WI38 (cell line): ENCODE measurements around the gene ODC1.

ENCODE experiments used
- H3K4me3 ChIP-seq: 2 replicates; pipeline ENCODE4 v1.5.1; 2011; ENCODE audit warnings: low read depth, mild to moderate bottlenecking, control low read depth, low read length
- TF ChIP-seq, protein P1 (sequence below): IDR thresholded peaks from 2 replicates; pipeline ENCODE4 v1.5.1; 2012; ENCODE audit warnings: low read depth, mild to moderate bottlenecking, control low read depth, low read length

The ODC1 gene

GRCh38 chr2:10397297-10397875 is 50.7 kb downstream of the ODC1 start:
- H3K4me3 ChIP-seq: no peak overlapping the region
- TF ChIP-seq, protein P1, sequence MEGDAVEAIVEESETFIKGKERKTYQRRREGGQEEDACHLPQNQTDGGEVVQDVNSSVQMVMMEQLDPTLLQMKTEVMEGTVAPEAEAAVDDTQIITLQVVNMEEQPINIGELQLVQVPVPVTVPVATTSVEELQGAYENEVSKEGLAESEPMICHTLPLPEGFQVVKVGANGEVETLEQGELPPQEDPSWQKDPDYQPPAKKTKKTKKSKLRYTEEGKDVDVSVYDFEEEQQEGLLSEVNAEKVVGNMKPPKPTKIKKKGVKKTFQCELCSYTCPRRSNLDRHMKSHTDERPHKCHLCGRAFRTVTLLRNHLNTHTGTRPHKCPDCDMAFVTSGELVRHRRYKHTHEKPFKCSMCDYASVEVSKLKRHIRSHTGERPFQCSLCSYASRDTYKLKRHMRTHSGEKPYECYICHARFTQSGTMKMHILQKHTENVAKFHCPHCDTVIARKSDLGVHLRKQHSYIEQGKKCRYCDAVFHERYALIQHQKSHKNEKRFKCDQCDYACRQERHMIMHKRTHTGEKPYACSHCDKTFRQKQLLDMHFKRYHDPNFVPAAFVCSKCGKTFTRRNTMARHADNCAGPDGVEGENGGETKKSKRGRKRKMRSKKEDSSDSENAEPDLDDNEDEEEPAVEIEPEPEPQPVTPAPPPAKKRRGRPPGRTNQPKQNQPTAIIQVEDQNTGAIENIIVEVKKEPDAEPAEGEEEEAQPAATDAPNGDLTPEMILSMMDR: no peak

DNA sequence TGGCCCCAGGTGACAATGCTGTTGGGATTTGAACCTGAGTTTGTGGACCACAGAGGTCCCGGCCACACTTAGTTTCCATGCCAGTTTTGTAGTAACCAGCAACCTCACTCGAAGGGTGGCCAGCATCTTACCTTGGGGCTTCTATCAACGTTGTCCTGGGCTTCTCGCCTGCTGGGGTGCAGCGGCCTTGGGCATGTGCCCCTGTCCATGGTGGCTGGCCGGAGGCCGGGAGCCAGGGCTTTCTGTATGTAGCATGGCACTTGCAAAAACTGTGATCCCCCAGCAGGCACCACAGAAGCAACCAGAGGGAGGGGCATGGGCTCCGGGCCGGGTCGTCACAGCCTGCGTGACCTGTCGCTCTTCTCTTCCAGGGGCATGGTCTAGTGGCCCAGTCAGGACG is 51.7 kb downstream of the ODC1 start:
- TF ChIP-seq, protein P1: no peak

DNA sequence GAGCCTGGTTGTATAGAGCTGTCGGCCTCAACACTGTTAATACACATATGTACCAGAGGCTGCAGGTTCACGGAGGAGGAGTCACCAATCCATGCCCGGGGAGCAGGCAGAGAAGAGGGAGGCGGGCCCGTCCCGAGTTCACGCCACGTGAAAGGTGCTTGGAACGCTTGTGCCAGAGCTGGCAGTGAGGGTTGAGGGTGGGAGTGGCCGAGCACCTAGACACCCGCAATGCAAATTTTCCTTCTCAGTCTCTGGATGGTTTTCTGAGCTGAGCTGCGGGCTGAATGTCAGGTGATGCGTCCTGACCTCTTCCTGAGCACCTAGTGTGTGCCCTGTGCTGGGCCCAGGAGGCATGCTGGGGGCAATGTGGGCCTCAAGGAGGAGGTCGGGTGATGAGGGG is 52.2 kb downstream of the ODC1 start:
- no peak overlapping the region for H3K4me3 ChIP-seq
- TF ChIP-seq, protein P1: no peak

More for the DNA sequence above, 51.7 kb downstream of the ODC1 start:
- no peak overlapping the region for H3K4me3 ChIP-seq

DNA sequence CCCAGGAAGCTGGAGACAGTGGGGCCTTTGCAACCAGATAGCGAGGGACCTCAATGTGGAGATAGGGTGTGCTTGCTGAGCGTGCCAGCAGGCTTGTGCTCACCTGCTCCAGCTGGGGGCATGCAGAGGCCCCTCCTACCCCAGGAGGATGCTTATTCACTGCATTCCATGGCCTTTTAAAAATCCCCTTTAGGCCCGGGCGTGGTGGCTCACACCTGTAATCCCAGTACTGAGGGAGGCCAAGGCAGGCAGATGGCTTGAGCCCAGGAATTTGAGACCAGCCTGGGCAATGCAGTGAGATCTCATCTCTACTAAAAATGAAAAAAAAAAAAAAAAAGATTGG is 54.5 kb downstream of the ODC1 start:
- H3K4me3 ChIP-seq: no peak overlapping the region
- TF ChIP-seq, protein P1: no peak

DNA sequence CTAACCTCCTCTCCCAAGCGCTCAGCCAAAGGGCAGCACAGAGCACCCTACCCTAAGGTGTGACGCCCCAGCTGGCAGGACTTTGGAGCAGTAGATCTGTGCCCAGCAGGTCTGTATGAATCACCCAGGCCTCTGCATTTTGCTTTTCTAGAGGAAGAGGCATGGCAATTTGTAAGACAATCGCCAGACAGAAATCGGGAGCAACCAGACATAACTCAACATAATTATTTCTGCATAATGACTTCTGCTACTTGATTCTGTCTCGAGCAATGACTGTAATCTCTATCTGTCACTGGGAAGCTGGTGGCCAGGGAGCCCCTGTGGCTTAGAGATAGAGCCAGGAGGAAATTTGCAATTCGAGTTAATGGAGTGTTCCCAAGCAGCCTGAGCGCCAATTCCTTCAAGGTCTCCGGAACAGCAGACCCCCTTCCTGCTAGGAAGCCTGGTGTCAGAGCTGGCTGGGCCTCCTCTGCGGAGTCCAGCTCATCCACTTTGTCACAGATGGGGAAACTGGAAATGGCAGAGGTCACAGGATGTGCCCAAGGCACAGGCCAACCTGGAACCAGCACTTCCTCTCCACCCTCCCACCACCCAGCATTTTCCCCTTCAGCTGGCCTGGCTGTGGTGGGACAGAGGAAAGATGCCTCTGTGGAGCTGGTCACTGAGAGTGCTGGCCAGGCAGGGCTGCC is 55.0 kb downstream of the ODC1 start:
- H3K4me3 ChIP-seq: no peak overlapping the region
- TF ChIP-seq, protein P1: no peak

DNA sequence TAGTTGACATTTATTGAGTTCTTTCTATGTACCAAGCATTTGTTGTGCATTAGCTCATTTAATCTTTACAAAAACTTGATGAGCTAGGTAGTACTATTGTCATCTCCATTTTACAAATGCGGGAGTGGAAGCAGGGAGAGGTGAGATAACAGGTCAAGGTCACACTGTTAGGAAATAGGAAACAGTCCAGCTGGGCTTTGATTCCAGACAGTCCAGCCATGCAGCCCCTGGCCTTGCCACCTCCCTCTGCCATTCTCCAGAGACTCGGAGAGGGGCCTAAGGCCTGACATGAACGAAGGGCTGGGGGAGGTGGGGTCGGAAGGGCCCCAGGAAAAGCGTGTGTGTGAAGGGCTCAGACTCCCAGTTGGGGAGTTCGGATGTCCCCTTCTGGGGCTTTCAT is 55.6 kb downstream of the ODC1 start:
- no peak overlapping the region for H3K4me3 ChIP-seq
- TF ChIP-seq, protein P1: no peak

- H3K4me3 ChIP-seq: no peak overlapping the region
- TF ChIP-seq, protein P1: no peak
These were observed 56.0 kb downstream of the ODC1 start for GRCh38 chr2:10392100-10392499.
